Activated T-cell treated with anti-CD3 and anti-CD28 coated beads for 48 hours (primary cell): ENCODE measurements around the gene CDHR4.
"Not testable (repeated sequence)": the region's sequence is repeated elsewhere in the genome, so short reads cannot be mapped to it uniquely, and the experiment has no call there.

Experiments
- DNase-seq: peaks from one replicate; pipeline ENCODE4 v3.0.0-alpha.2; 2020; ENCODE audit warnings: low read depth

Gene CDHR4

GRCh38 chr3:49802719-49803464 lies 3.2 kb upstream of the CDHR4 start, which contains the start of gene INKA1:
TSS of gene INKA1 (plus strand) at chr3:49803261. CDS start at chr3:49803393, 132 bp downstream.
- peak; percentile 83 for DNase-seq

GRCh38 chr3:49801160-49801559 lies 1.5 kb upstream of the CDHR4 start:
- no peak for DNase-seq

DNA sequence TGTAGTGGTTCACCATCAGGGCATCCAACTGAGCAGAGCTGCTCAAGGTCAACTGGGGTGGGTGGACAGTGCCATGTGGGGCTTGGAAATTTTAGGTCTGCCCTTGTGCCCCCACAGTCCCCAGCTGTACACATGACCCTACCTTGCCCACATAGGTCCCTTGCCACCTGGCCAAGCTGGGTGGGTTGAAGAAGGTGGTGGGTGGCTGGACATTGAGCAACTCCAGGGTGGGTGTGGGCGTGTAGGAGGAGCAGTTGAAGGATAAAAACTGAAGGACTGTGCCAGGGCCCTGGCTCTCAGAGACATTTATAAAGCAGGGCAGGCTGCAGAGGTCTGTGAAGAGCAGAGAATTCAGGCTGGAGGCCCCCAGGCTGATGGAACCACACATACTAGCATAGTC lies 568 bp downstream of the CDHR4 start:
- DNase-seq = no peak

DNA sequence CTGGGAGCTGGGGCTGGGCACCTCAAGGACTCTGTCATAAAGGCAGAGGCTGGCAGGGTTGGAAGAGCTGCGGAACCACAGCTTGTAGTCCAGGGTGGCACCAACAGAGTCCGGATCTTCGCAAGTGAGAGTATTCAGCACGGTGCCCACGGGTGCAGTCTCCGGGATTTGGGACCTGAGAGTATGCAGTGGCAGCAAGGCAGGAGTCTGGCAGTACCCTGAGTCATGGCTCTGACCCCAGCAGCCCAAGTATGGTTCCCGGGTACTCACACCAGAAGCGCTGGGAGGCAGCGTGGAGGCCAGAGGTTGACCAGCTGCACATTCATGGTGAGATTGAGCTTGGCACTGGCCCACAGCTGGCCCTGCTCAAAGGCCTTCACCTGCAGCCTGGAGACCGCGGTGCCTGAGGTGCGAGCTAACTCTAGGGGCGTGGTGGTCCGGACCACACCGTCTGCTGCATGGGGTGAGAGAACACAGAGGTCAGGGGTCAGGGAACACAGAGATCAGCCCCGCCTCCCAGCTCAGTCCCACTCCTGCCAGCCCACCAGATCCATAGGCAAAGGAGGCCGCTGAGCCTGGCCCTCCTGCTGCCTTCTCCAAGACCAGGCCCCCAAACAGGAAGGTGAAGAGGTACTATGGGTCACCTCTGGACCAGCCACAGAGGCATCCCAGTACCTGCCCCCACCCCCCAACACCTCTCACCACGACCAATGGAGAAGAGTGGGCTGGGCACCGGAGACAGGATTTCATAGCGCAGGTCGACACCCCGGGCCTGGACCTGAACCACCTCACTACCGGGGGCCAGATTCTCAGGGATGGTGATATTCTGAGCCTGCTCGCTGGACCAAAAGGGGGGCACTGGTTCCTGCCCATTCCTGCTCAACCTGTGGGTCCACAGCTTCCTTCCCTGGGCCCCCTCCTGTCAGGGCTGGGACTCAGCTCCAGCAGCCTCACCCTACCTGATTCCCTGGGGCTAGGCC lies 4.5 kb downstream of the CDHR4 start:
- no peak for DNase-seq

DNA sequence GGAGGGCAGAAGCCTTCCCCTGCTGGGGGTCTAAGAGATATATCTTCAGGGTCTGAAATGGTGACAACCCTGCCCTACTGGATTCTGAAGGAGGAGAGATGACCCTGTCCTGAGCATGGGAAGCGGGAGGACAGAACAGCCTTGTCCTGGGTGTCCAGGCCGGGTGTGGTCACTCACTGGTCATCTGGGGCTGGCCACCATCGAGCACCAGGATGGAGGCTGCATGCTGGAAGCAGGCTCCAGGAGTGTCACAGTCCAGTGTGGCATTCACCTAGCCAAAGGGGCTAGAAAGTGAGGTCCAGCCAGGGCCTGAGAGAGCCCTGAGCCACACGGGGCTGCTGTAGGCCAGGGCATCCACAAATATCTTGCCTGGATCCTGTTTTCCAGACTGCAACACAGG lies 5.2 kb downstream of the CDHR4 start:
- DNase-seq = no peak

DNA sequence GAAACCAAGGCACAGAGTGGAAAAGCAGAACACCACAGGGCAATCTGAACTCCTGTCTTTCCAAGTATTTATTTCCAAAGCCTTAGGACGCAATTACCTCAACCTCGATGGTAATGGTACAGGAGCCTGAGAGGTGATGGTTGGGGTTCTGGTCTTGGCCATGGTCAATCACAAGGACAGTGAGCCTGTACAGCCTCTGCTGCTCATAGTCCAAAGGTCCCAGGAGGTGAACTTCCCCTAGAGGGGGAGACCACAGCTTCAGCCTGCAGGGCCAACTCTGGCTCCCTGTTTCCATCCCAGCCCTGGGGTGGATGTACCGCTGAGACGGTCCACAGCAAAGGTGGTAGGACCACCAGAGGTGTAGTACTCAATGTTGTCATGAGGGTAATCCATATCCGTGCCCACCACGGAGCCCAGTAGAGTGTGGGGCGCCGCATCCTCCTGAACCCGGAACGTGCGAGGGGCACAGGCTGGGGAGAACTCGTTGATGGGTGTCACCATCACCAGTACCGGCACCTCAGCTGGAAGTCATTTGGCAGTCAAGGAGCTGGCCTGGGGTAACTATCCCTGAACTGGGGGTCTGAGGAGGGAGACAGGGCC lies 6.1 kb downstream of the CDHR4 start:
- DNase-seq = no peak

GRCh38 chr3:49792371-49793150 lies 7.1 kb downstream of the CDHR4 start:
- DNase-seq = no peak

DNA sequence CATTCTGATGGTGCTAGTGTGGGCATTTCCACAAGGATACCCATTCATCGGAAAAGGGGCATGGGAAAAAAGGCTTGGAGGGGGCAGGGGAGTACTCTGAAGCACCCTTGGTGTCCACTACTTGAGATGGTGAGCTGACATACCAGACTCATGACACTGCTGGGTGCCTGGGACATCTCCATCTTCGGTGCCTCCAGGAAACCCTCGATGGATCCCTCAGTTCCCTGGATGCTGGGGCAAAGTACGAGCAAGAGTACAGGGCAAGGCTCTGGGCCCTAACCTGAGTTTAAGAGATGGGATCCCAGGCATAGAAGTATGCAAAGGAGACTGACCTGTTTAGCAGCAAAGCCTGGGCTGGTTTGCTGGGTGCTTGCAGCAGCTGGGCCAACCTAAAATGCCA lies 8.1 kb downstream of the CDHR4 start:
- DNase-seq = no peak

DNA sequence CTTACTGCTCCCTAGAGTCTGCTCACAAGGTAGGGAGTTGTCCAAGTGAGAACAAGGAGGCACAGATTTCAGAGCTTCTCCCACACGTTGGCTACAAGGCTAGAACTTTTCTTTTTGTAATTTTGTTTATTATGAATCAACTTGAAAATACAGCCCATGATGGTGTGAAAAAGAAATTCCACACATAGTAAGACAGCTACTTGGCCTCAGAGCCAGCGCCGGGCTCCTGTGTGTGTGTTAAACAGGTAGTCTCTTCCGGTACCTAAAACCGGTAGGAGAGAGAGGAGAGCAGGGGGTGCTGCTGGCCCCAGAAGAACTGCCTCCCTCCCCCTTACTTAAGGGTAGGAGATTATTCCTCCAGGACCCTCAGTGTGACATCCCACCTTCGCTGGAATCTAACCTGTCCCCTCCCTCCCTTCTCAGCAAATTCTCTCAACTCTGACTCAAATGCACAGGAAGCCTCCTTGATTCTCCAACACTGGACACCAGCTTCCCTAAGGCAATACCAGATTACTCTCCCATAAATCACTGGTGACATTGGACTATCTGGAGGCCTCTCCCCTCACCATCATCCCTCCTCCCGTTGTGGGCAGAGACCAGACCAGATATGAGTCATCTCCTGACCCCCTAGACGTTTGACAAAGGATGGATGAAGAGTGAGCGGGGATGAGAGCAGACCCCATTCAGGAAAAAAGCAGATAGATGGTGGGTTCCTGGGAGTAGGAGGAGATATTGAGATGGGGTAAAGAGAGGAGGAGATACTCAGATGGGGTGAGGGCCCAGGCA lies 8.9 kb downstream of the CDHR4 start:
- no peak for DNase-seq

- no peak for DNase-seq
Observed at GRCh38 chr3:49788056-49788455, 11.6 kb downstream of the CDHR4 start.

- no peak for DNase-seq
Observed at GRCh38 chr3:49787536-49787935, 12.1 kb downstream of the CDHR4 start.

GRCh38 chr3:49787182-49787464 lies 12.6 kb downstream of the CDHR4 start:
- no peak for DNase-seq

DNA sequence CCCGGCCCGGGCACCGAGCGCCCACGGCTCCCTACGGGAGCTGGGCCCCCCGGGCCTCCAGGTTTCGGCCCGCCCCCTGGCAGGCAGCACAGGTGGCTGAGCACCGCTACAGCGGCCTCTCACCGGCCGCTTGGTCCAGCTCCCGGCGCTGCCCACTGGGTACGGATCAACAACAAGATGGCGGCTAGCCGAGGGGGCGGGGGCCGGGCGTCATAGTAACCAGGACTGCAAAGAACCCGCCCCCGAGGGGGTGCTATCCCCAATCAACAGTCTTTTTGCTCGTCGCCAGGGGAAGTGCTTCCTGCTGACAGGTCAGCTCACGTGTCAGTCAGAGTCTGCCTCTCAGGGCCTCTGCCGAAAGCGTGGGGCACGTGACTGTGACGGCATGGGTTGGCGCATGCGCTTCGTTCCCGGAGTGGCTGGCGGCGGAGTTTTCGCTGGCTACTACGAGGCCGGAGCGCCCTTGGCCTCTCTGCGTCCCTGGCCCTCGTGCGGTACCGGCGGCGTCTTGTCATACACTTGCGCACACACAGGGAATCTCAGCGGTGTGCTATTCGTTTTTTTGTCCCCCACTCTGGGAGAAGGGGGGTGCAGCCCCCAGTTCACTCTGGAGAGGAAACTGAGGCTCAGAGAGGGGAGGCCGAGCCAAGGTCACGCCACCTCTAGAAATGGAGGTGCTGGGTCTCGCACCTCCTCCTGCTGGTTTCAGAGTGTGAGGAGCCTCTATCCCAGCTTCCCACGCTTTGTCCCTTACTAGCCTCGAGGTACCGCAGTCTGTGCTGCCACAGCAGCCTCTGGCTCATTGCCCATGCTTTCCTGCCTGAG lies 13.1 kb downstream of the CDHR4 start, which contains the start of gene IP6K1:
TSS of gene IP6K1 (minus strand) at position 186 of the 825 bp plus-strand sequence. CDS start 38,502 bp downstream, outside the sequence.
- DNase-seq = peak; percentile 98

GRCh38 chr3:49785565-49786356 lies 13.9 kb downstream of the CDHR4 start:
- peak; percentile 11 for DNase-seq

- not testable (repeated sequence) for DNase-seq
Observed at GRCh38 chr3:49782277-49782676, 17.4 kb downstream of the CDHR4 start.

- DNase-seq = no peak
Observed at GRCh38 chr3:49781415-49782199, 18.1 kb downstream of the CDHR4 start.

DNA sequence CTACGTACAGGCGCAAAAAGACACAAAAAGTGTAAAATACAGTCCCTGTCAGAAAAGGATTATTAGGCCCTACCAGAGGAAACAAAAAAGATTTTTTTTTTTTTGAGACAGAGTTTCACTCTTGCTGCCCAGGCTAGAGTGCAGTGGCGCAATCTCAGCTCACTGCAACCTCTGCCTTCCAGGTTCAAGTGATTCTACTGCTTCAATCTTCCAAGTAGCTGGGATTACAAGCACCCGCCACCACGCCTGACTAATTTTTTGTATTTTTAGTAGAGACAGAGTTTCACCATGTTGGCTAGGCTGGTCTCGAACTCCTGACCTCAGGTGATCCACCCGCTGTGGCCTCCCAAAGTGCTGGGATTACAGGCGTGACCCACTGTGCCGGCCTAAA lies 18.7 kb downstream of the CDHR4 start:
- DNase-seq = not testable (repeated sequence)
